B cell (primary cell): ENCODE results near the gene WWTR1. TPM values are rescaled to one million over a fixed set of nuclear protein-coding genes. Genes with fewer than 3 reads are reported as not detected.

Experiments used
- ATAC-seq: fragments of 200-7000 bp; cut with Tn5 transposase; one replicate; pipeline ENCODE4 v1.10.0; 2021; ENCODE audit warnings: low read depth, mild to moderate bottlenecking, moderate number of reproducible peaks, moderate library complexity
- CTCF ChIA-PET: fragments of 350-600 bp; sonication (Branson Sonifier 250); formaldehyde crosslinking; loops from one replicate; lab custom pipeline; 2021; ENCODE audit warnings: antibody characterized with exemption, inconsistent platforms; lab: Charles Lee
- POLR2A ChIA-PET: fragments of 350-600 bp; sonication (Branson Sonifier 250); formaldehyde crosslinking; loops from one replicate; lab custom pipeline; 2021; ENCODE audit warnings: antibody characterized with exemption; lab: Charles Lee
- DNase-seq: peaks from one replicate; pipeline ENCODE4 v3.0.0; 2013
- H2AFZ ChIP-seq: 2 replicates; pipeline ENCODE4 v1.6.1; 2012; ENCODE audit warnings: mild to moderate bottlenecking, low read depth, low read length; ENCODE audit not compliant: insufficient read depth, poor library complexity, severe bottlenecking
- H3K27ac ChIP-seq, 2 donors: 1 replicate in 1 of 2; 2 replicates in 1 of 2; pipeline ENCODE4 v1.5.1; 2012 to 2013; ENCODE audit warnings: low read length in 2 of 2, mild to moderate bottlenecking in 2 of 2, moderate library complexity in 1 of 2
- H3K27me3 ChIP-seq, 4 experiments: fragments of 200-600 bp in 1 of 4; sonication (generic) in 1 of 4; replicated peaks in 1 of 4; 1 replicate in 2 of 4; 2 replicates in 2 of 4; pipeline versions ENCODE4 v1.6.1 to v1.7.0; 2013 to 2016; ENCODE audit warnings: low read length in 3 of 4, mild to moderate bottlenecking in 2 of 4, mixed read lengths in 1 of 4, moderate library complexity in 1 of 4; ENCODE audit not compliant: insufficient read depth in 4 of 4, control insufficient read depth in 3 of 4; ENCODE audit errors: control extremely low read depth in 1 of 4
- H3K36me3 ChIP-seq, 2 experiments: replicated peaks in 1 of 2; 1 replicate in 1 of 2; 2 replicates in 1 of 2; pipeline versions ENCODE4 v1.6.1 to v1.7.1; 2013; ENCODE audit warnings: low read length in 1 of 2; ENCODE audit not compliant: insufficient read depth in 2 of 2, control insufficient read depth in 1 of 2; ENCODE audit errors: control extremely low read depth in 1 of 2, extremely low read depth in 1 of 2
- H3K4me1 ChIP-seq, 2 donors: fragments of 200-600 bp in 1 of 2; sonication (generic) in 1 of 2; 1 replicate in 1 of 2; 2 replicates in 1 of 2; pipeline versions ENCODE4 v1.5.1 to v1.6.1; 2013 to 2017; ENCODE audit warnings: low read length in 2 of 2; ENCODE audit not compliant: control insufficient read depth in 2 of 2, insufficient read depth in 2 of 2
- H3K4me2 ChIP-seq: replicated peaks from 2 replicates; pipeline ENCODE3; 2012; ENCODE audit warnings: mild to moderate bottlenecking, low read depth, low read length; ENCODE audit not compliant: poor library complexity, severe bottlenecking
- H3K4me3 ChIP-seq, 5 experiments: fragments of 200-600 bp in 1 of 5; sonication (generic) in 1 of 5; 1 replicate in 3 of 5; 2 replicates in 2 of 5; pipeline versions ENCODE4 v1.5.1 to v1.7.0; 2011 to 2016; ENCODE audit warnings: low read length in 4 of 5, mild to moderate bottlenecking in 4 of 5, low read depth in 2 of 5, control low read depth in 1 of 5, moderate library complexity in 1 of 5; ENCODE audit not compliant: insufficient read depth in 1 of 5; ENCODE audit errors: control extremely low read depth in 1 of 5, extremely low read depth in 1 of 5
- H3K79me2 ChIP-seq: fragments of 200-600 bp; sonication (generic); one replicate; pipeline ENCODE4 v1.6.0; 2016; ENCODE audit warnings: low read length; ENCODE audit not compliant: control insufficient read depth, insufficient read depth
- H3K9ac ChIP-seq: fragments of 200-600 bp; sonication (generic); 2 replicates; pipeline ENCODE4 v1.6.1; 2017; ENCODE audit warnings: mild to moderate bottlenecking, low read length, moderate library complexity
- H3K9me3 ChIP-seq, 3 donors: one replicate each; pipeline versions ENCODE4 v1.6.1 to v1.7.1; 2013; ENCODE audit warnings: low read length in 2 of 3; ENCODE audit not compliant: control insufficient read depth in 2 of 3, insufficient read depth in 1 of 3; ENCODE audit errors: control extremely low read depth in 1 of 3
- H4K20me1 ChIP-seq: 2 replicates; pipeline ENCODE4 v1.6.0; 2012; ENCODE audit warnings: mild to moderate bottlenecking, low read length; ENCODE audit not compliant: insufficient read depth, control insufficient read depth, poor library complexity, severe bottlenecking
- H3K27ac Mint-ChIP-seq: one replicate; pipeline ENCODE4 v1.8.0; 2021; ENCODE audit warnings: mixed read lengths
- H3K27me3 Mint-ChIP-seq: one replicate; pipeline ENCODE4 v1.8.0; 2021; ENCODE audit warnings: mixed read lengths
- H3K4me1 Mint-ChIP-seq: one replicate; pipeline ENCODE4 v1.8.0; 2021; ENCODE audit warnings: mixed read lengths
- H3K4me3 Mint-ChIP-seq: one replicate; pipeline ENCODE4 v1.8.0; 2021; ENCODE audit warnings: mixed read lengths
- H3K9me3 Mint-ChIP-seq: one replicate; pipeline ENCODE4 v1.8.0; 2022; ENCODE audit warnings: mixed read lengths; ENCODE audit not compliant: insufficient read depth
- EZH2 ChIP-seq: IDR thresholded peaks from 2 replicates; pipeline ENCODE4 v1.6.1; 2012; ENCODE audit warnings: borderline replicate concordance, low read depth, mild to moderate bottlenecking, moderate library complexity, low read length; ENCODE audit not compliant: insufficient read depth, poor library complexity, severe bottlenecking
- WGBS: methylation state at CpG from one replicate; pipeline ENCODE4 v1.1.5; 2013; ENCODE audit warnings: missing lambda C conversion rate; ENCODE audit not compliant: insufficient coverage; 5-methylcytosine and 5-hydroxymethylcytosine counted together
- intact Hi-C: fragments of 100-400 bp; cut with micrococcal nuclease; formaldehyde crosslinking; loops from one replicate; pipeline ENCODE4 v1.10.0; 2022
- polyA plus RNA-seq: library from polyadenylated mRNA; depleted of rRNA; stranded (reverse); fragments of >200 nt; gene quantifications from 2 replicates; pipeline ENCODE4 v1.2.3, GENCODE V29; 2012
- total RNA-seq, 2 donors: library from RNA; stranded (reverse); fragments of 120-200 nt in 1 of 2; gene quantifications; 1 replicate in 1 of 2; 2 replicates in 1 of 2; pipeline versions ENCODE4 v1.2.3 to v1.2.4, GENCODE V29; 2013 to 2022
- TF ChIP-seq, protein P1 (sequence below): fragments of 200-600 bp; IDR thresholded peaks from one replicate; pipeline ENCODE4 v1.8.0; 2022; ENCODE audit warnings: antibody characterized with exemption, mild to moderate bottlenecking

The WWTR1 gene
- total and polyA plus RNA-seq, 2 donors (not counting 1 experiment from before 2014, with no cell fraction given) = 0.79 to 2.3 TPM

DNA sequence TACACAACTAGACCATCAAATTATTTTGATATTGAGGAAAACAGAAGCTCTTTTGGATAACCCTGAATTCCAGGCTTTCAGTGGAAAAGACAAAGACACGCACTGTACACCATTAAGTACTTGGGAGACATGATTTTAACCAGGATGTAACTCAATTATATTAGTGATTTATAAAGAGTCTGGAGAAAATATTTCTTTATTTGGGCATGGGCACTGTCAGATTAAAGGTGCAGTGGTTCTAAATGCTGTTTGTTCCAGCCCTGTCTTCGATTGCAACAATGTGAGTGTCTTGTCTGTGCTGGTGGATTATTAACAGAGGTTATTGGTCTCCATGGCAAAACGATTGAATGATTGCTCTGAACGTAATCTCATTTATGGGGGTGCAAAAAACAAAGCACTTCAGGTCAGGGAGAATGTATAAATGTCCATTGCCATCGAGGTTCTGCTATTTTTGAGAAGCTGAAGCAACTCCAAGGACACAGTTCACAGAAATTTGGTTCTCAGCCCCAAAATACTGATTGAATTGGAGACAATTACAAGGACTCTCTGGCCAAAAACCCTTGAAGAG lies 183.5 kb downstream of the WWTR1 start, which contains the start of gene TM4SF4:
Gene TM4SF4 (plus strand): TSS at position 448 of the 568 bp plus-strand sequence. CDS start 181 bp downstream, outside the sequence.
- POLR2A ChIA-PET = no interaction called here
- TF ChIP-seq EZH2 = no peak
- TF ChIP-seq, protein P1, sequence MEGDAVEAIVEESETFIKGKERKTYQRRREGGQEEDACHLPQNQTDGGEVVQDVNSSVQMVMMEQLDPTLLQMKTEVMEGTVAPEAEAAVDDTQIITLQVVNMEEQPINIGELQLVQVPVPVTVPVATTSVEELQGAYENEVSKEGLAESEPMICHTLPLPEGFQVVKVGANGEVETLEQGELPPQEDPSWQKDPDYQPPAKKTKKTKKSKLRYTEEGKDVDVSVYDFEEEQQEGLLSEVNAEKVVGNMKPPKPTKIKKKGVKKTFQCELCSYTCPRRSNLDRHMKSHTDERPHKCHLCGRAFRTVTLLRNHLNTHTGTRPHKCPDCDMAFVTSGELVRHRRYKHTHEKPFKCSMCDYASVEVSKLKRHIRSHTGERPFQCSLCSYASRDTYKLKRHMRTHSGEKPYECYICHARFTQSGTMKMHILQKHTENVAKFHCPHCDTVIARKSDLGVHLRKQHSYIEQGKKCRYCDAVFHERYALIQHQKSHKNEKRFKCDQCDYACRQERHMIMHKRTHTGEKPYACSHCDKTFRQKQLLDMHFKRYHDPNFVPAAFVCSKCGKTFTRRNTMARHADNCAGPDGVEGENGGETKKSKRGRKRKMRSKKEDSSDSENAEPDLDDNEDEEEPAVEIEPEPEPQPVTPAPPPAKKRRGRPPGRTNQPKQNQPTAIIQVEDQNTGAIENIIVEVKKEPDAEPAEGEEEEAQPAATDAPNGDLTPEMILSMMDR = no peak
- no peaks in the 10 kb centered on the region for H4K20me1 ChIP-seq

DNA sequence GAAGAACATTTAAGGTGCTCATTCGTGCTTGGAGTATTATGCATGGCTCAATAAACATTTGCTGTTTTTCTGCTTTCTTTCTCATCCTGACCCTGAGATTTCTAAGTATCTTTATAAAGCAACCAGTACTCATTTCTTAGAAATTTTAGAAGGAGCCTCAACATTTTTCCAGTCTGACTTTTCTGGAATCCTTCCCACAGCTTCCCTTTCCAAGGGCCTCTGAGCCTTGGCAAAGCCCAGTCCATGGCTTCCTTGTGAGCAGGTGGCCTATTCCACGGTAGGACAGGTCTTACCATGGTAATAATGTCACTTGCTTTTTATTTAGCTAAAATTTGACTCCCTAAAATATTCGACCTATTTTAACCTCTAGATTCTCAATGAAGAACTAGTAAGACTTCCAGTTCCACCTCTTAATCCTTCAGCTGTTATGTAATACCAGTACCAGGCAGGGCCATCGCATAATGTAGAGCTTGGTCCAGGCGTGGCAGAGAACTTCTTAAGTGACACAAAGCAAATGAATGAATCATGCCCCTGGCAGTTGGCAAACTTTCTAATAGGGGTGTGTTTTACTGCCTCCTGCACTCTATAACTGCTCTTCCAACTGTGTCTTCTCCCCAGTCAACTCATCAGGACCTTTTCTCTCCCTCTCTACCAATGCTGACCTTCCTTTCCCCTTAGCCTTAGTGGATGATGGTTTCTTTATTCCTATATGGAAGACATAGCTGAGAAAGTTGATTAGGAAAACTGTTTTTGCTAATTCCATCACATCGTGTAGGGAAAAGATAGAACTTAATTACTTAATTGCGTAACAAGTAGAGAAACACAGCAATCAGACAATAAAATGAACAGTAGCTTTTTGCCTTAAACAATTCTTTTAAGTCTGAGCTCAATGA lies 184.2 kb downstream of the WWTR1 start:
- Histone ChIP-seq H3K36me3 (no peaks in the 10 kb centered on the region), H3K9me3 (no peaks in the 10 kb centered on the region), H2AFZ (no peak overlapping the region), H3K27ac (no peak overlapping the region), H3K4me1 (no peaks in the 10 kb centered on the region), H3K27me3 (no peaks in the 10 kb centered on the region), H4K20me1 (no peaks in the 10 kb centered on the region), H3K4me3 (no peak overlapping the region), H3K9ac (no peak overlapping the region), H3K79me2 (no peaks in the 10 kb centered on the region), H3K4me2 (no peak overlapping the region)
- intact Hi-C loops = no loop called here
- CTCF ChIA-PET = interaction anchor here (0.5 kb wide), 1 partner anchor 518 kb away, joined by 4 read pairs; no protein-coding TSS in a partner anchor
- DNase-seq = no peak
- POLR2A ChIA-PET = no interaction called here
- H3K4me3 Mint-ChIP-seq = no peak overlapping the region
- H3K4me1 Mint-ChIP-seq = peaks cover 1% of the 10 kb centered on the region
- TF ChIP-seq, protein P1 = no peak
- no peak for TF ChIP-seq EZH2
- 100% methylated on average over 1 of the region's 7 CpGs for WGBS
- H3K27ac Mint-ChIP-seq = no peak overlapping the region
- no peaks in the 10 kb centered on the region for H3K9me3 Mint-ChIP-seq
- H3K27me3 Mint-ChIP-seq = peaks cover 4% of the 10 kb centered on the region
- no peak for ATAC-seq

More for the DNA sequence above, 183.5 kb downstream of the WWTR1 start, which contains the start of gene TM4SF4:
- no peaks in the 10 kb centered on the region for H3K9me3 ChIP-seq
- no peak within 1 kb of the TSS for H3K9ac ChIP-seq
- H3K4me1 ChIP-seq = no peaks in the 10 kb centered on the region
- no peaks in the 10 kb centered on the region for H3K27me3 ChIP-seq
- no peak for ATAC-seq
- Mint-ChIP-seq H3K9me3 (no peaks in the 10 kb centered on the region), H3K4me3 (no peak within 1 kb of the TSS), H3K27me3 (peaks cover 4% of the 10 kb centered on the region), H3K4me1 (no peaks in the 10 kb centered on the region), H3K27ac (no peak within 1 kb of the TSS)
- no peak within 1 kb of the TSS for H3K4me2 ChIP-seq
- no peak within 1 kb of the TSS for H3K27ac ChIP-seq
- no peaks in the 10 kb centered on the region for H3K36me3 ChIP-seq
- no peak for DNase-seq
- CTCF ChIA-PET = interaction anchor here (0.5 kb wide), 1 partner anchor 519 kb away, joined by 4 read pairs; no protein-coding TSS in a partner anchor
- no peak within 1 kb of the TSS for H2AFZ ChIP-seq
- no peaks in the 10 kb centered on the region for H3K79me2 ChIP-seq
- intact Hi-C loops = no loop called here
- no peak within 1 kb of the TSS for H3K4me3 ChIP-seq
- WGBS = 80% methylated on average over 4 of the region's 5 CpGs
